Spleen (tissue), 7 donors: ENCODE data around the gene CD40.

Experiments
- CTCF ChIP-seq, 11 experiments: fragments of 200-600 bp in 7 of 11; fragments of 450-650 bp in 4 of 11; sonication (generic) in 4 of 11; IDR thresholded peaks in 8 of 11; conservative IDR thresholded peaks in 3 of 11; 1 replicate in 7 of 11; 2 replicates in 4 of 11; pipeline versions ENCODE4 v1.4.0 to v1.8.0; 2016 to 2021; ENCODE audit warnings: antibody characterized with exemption in 11 of 11, inconsistent platforms in 4 of 11, mild to moderate bottlenecking in 1 of 11
- POLR2A ChIP-seq, 3 donors: fragments of 450-650 bp; IDR thresholded peaks; one replicate each; pipeline ENCODE4 v1.5.1; 2017; ENCODE audit warnings: antibody characterized with exemption in 3 of 3, mild to moderate bottlenecking in 1 of 3
- POLR2AphosphoS5 ChIP-seq, 3 donors: sonication (generic); formaldehyde crosslinking; IDR thresholded peaks; one replicate each; pipeline ENCODE4 v1.5.1; 2017; ENCODE audit warnings: antibody characterized with exemption in 3 of 3
- donor health status: DM: no; HTN: no; CAD: no; lungs with moderate emphysema.
- donor health status: DM: no; HTN: no; CAD: no.
- donor health status: DM: no; HTN: no; CAD: no.

- TF ChIP-seq CTCF (IDR thresholded peaks at IDR 0.05 in 8 of 11, conservative IDR thresholded peaks at IDR 0.05 in 3 of 11) (peak in 8 of 11 experiments; percentile 25 to 64 (median 38)), POLR2A (IDR thresholded peaks at IDR 0.05) (no peak), POLR2AphosphoS5 (IDR thresholded peaks at IDR 0.05) (peak in 2 of 3 donors; percentile 37 to 62)
Measured at GRCh38 chr20:46128310-46129151, 10.4 kb downstream of the CD40 start.
